K562 (cell line): Measurements from ENCODE around the gene HOXB7. TPM values are rescaled to one million over a fixed set of nuclear protein-coding genes. Genes with fewer than 3 reads are reported as not detected.

Experiments
- CREM ChIP-seq: IDR thresholded peaks from 2 replicates; pipeline ENCODE4 v1.6.1; 2014; ENCODE audit warnings: antibody characterized with exemption, low read depth
- ETV6 ChIP-seq, 3 experiments: fragments of 150-350 bp in 1 of 3; sonication (generic) in 1 of 3; formaldehyde crosslinking in 1 of 3; IDR thresholded peaks; 2 replicates each; pipeline versions ENCODE4 v1.6.1 to v1.8.0; 2014 to 2022; ENCODE audit warnings: borderline replicate concordance in 2 of 3, low read depth in 2 of 3, antibody characterized with exemption in 1 of 3, low read length in 1 of 3, mild to moderate bottlenecking in 1 of 3, missing genetic modification reagents in 1 of 3
- MYC ChIP-seq, 2 experiments: fragments of 250-450 bp in 1 of 2; sonication (Bioruptor Pico) in 1 of 2; IDR thresholded peaks; 2 replicates each; pipeline versions ENCODE4 v1.5.1 to v1.6.1; 2012 to 2021; ENCODE audit warnings: low read depth in 2 of 2, borderline replicate concordance in 1 of 2, improper control_type of control experiment in 1 of 2, low read length in 1 of 2, mild to moderate bottlenecking in 1 of 2, moderate library complexity in 1 of 2
- NR2C2 ChIP-seq, 2 experiments: fragments of 200-800 bp in 1 of 2; sonication (Bioruptor generic) in 1 of 2; sonication (generic) in 1 of 2; formaldehyde crosslinking in 1 of 2; IDR thresholded peaks; 2 replicates each; pipeline versions ENCODE4 v1.6.1 to v1.8.0; 2016 to 2022; ENCODE audit warnings: mild to moderate bottlenecking in 1 of 2, missing compliant biosample characterization in 1 of 2, missing genetic modification characterization in 1 of 2, missing genetic modification reagents in 1 of 2
- polyA plus RNA-seq, 8 experiments: library from polyadenylated mRNA; depleted of rRNA in 4 of 8; stranded (reverse) in 5 of 8; unstranded in 3 of 8; fragments of >200 nt; fragmentation: Nextera tagmentation in 2 of 8; fragmentation: Illumina TruSeq in 1 of 8; extraction: Ambion mirVana in 2 of 8; extraction: Trizol in 1 of 8; gene quantifications; 2 replicates each; pipeline versions ENCODE4 v1.2.1 to v1.2.3, GENCODE V29; 2011 to 2014; ENCODE audit warnings: inconsistent platforms in 1 of 8, missing spikeins in 1 of 8
- total RNA-seq, 7 experiments: library from RNA; depleted of rRNA in 6 of 7; stranded (reverse); fragments of >200 nt in 6 of 7; fragmentation: Illumina TruSeq in 2 of 7; extraction: Trizol in 2 of 7; gene quantifications; 2 replicates each; pipeline versions ENCODE4 v1.2.1 to v1.2.3, GENCODE V29; 2011 to 2021; ENCODE audit warnings: low replicate concordance in 1 of 7
- TF ChIP-seq, protein P1 (sequence below): fragments of 250-450 bp; sonication (Bioruptor Pico); IDR thresholded peaks from 2 replicates; pipeline ENCODE4 v1.4.0; 2020; ENCODE audit warnings: mild to moderate bottlenecking, moderate library complexity
- TF ChIP-seq, protein P2 (sequence below), 2 experiments: IDR thresholded peaks; 2 replicates each; pipeline ENCODE4 v1.6.1; 2012; ENCODE audit warnings: improper control_type of control experiment in 2 of 2, low read depth in 2 of 2, low read length in 2 of 2, borderline replicate concordance in 1 of 2
- TF ChIP-seq, protein P3 (sequence below): sonication (generic); formaldehyde crosslinking; IDR thresholded peaks from 2 replicates; pipeline ENCODE4 v1.9.0; 2022; ENCODE audit warnings: mild to moderate bottlenecking, missing genetic modification reagents
- TF ChIP-seq, protein P4 (sequence below): fragments of 450-650 bp; formaldehyde crosslinking; IDR thresholded peaks from 2 replicates; pipeline ENCODE4 v1.4.0; 2020; ENCODE audit warnings: mild to moderate bottlenecking, moderate library complexity

HOXB7 gene
- total and polyA plus RNA-seq, 9 of the 15 experiments (the other 6 are each of a cell fraction or from before 2014, with no cell fraction given) = 5.5 to 16.7 (median 8.3) TPM

DNA sequence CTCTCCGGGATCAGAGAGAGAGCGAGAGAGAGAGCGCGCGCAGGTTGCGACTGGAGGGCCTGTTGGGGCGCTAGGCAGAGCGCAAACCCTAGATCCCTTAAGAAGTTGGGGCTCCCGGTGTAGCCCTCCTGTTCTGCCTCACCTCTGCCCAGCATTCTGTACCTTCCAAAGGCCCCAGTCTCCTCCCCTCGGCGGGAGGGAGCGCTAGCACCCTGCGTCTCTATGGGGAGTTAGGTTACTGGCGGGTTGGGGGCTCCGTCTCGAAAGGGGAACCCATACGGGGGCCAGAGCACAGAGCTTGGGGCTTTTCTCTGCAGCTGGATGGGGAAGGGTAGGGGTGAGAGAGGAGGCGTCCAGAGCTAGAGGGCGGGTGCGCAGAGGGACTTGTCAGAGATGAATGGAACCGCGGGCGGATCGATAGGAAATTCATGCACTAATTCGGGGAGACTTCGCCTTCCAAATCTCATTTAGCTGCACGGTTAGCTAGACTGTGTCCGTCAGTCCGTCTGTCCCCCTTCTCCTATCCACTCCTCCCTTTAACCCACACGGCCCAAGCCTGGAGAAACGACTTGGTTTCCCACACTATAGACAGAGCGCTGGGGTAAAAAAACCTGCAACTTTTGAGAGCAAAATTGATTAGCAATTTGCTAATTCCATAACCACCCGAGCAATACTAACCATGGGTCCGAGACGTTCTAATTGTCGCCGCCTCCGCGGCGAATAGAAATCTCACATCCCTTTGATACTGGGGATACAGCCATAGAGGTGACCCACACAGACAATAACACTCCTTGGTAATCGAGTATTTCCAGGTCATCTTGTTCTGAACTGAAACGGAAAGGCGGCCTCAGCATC lies 32.0 kb downstream of the HOXB7 start (continued):
- TF ChIP-seq, protein P1, sequence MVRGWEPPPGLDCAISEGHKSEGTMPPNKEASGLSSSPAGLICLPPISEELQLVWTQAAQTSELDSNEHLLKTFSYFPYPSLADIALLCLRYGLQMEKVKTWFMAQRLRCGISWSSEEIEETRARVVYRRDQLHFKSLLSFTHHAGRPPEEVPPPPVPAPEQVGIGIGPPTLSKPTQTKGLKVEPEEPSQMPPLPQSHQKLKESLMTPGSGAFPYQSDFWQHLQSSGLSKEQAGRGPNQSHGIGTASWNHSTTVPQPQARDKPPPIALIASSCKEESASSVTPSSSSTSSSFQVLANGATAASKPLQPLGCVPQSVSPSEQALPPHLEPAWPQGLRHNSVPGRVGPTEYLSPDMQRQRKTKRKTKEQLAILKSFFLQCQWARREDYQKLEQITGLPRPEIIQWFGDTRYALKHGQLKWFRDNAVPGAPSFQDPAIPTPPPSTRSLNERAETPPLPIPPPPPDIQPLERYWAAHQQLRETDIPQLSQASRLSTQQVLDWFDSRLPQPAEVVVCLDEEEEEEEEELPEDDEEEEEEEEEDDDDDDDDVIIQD (CRISPR knock-in tag) = 0 out of 2 replicates have a peak, but pooled peaks have one; percentile 24
- TF ChIP-seq ETV6 (IDR thresholded peaks at IDR 0.05; ENCODE audit: borderline replicate concordance in 1 of 2, low read depth in 2 of 2, low read length in 1 of 2) (no peak), ETV6 (CRISPR knock-in tag; IDR thresholded peaks at IDR 0.05; ENCODE audit: borderline replicate concordance) (no peak), MYC (IDR thresholded peaks at IDR 0.05; ENCODE audit: low read depth, low read length) (no peak), MYC (CRISPR knock-in tag; IDR thresholded peaks at IDR 0.05; ENCODE audit: borderline replicate concordance, low read depth) (no peak), NR2C2 (CRISPR knock-in tag; IDR thresholded peaks at IDR 0.05) (no peak), NR2C2 (tag; IDR thresholded peaks at IDR 0.05) (peak; percentile 58), CREM (0 out of 2 replicates have a peak, but pooled peaks have one; percentile 3)
- TF ChIP-seq, protein P2, sequence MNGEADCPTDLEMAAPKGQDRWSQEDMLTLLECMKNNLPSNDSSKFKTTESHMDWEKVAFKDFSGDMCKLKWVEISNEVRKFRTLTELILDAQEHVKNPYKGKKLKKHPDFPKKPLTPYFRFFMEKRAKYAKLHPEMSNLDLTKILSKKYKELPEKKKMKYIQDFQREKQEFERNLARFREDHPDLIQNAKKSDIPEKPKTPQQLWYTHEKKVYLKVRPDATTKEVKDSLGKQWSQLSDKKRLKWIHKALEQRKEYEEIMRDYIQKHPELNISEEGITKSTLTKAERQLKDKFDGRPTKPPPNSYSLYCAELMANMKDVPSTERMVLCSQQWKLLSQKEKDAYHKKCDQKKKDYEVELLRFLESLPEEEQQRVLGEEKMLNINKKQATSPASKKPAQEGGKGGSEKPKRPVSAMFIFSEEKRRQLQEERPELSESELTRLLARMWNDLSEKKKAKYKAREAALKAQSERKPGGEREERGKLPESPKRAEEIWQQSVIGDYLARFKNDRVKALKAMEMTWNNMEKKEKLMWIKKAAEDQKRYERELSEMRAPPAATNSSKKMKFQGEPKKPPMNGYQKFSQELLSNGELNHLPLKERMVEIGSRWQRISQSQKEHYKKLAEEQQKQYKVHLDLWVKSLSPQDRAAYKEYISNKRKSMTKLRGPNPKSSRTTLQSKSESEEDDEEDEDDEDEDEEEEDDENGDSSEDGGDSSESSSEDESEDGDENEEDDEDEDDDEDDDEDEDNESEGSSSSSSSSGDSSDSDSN (IDR thresholded peaks at IDR 0.05; ENCODE audit: borderline replicate concordance in 1 of 2, low read depth in 2 of 2, low read length in 2 of 2) = peak in 1 of 2 experiments; percentile 32; a peak in 1 of 4 replicates
- TF ChIP-seq, protein P3, sequence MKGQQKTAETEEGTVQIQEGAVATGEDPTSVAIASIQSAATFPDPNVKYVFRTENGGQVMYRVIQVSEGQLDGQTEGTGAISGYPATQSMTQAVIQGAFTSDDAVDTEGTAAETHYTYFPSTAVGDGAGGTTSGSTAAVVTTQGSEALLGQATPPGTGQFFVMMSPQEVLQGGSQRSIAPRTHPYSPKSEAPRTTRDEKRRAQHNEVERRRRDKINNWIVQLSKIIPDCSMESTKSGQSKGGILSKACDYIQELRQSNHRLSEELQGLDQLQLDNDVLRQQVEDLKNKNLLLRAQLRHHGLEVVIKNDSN = no peak
- TF ChIP-seq, protein P4, sequence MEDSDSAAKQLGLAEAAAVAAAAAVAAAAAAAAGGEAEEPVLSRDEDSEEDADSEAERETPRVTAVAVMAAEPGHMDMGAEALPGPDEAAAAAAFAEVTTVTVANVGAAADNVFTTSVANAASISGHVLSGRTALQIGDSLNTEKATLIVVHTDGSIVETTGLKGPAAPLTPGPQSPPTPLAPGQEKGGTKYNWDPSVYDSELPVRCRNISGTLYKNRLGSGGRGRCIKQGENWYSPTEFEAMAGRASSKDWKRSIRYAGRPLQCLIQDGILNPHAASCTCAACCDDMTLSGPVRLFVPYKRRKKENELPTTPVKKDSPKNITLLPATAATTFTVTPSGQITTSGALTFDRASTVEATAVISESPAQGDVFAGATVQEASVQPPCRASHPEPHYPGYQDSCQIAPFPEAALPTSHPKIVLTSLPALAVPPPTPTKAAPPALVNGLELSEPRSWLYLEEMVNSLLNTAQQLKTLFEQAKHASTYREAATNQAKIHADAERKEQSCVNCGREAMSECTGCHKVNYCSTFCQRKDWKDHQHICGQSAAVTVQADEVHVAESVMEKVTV = no peak
